WTC11 (cell line): ENCODE measurements around the gene CST3. TPM values are rescaled to one million over a fixed set of nuclear protein-coding genes. Genes with fewer than 3 reads are reported as not detected.
A peak's percentile ranks its signal among the peaks of the same experiment; 100 is the strongest.

Experiments used
- ATAC-seq: fragments of 200-7000 bp; cut with Tn5 transposase; 2 replicates; pipeline ENCODE4 v1.10.0; 2021; ENCODE audit warnings: mild to moderate bottlenecking, moderate library complexity
- CTCF ChIA-PET: fragments of 300-600 bp; sonication (Branson Sonifier 250); formaldehyde crosslinking; loops from one replicate; lab custom pipeline; 2021; ENCODE audit warnings: antibody characterized with exemption; lab: Charles Lee
- POLR2A ChIA-PET: fragments of 350-600 bp; sonication (Branson Sonifier 250); formaldehyde crosslinking; loops from one replicate; lab custom pipeline; 2021; ENCODE audit warnings: antibody characterized with exemption; lab: Charles Lee
- DNase-seq: peaks from one replicate; pipeline ENCODE4 v3.0.0; 2021; ENCODE audit warnings: low spot score
- H3K27ac Mint-ChIP-seq: 2 replicates; pipeline ENCODE4 v1.8.0; 2021; ENCODE audit warnings: mixed read lengths
- H3K27me3 Mint-ChIP-seq: 2 replicates; pipeline ENCODE4 v1.8.0; 2021; ENCODE audit warnings: low read depth, mild to moderate bottlenecking, moderate library complexity, mixed read lengths
- H3K36me3 Mint-ChIP-seq: 2 replicates; pipeline ENCODE4 v1.8.0; 2021; ENCODE audit warnings: mixed read lengths
- H3K4me1 Mint-ChIP-seq: 2 replicates; pipeline ENCODE4 v1.8.0; 2022; ENCODE audit warnings: mixed read lengths
- H3K4me3 Mint-ChIP-seq: 2 replicates; pipeline ENCODE4 v1.8.0; 2021; ENCODE audit warnings: mild to moderate bottlenecking, moderate library complexity, mixed read lengths
- H3K9me3 Mint-ChIP-seq: 2 replicates; pipeline ENCODE4 v1.8.0; 2021; ENCODE audit warnings: mixed read lengths
- ETV6 ChIP-seq: sonication (generic); formaldehyde crosslinking; IDR thresholded peaks from 2 replicates; pipeline ENCODE4 v1.8.1; 2022; ENCODE audit warnings: mild to moderate bottlenecking, missing genetic modification reagents
- FOXP1 ChIP-seq: sonication (generic); formaldehyde crosslinking; IDR thresholded peaks from 2 replicates; pipeline ENCODE4 v1.8.0; 2022; ENCODE audit warnings: missing genetic modification reagents, mild to moderate bottlenecking, moderate library complexity, borderline replicate concordance
- GABPB1 ChIP-seq: sonication (generic); formaldehyde crosslinking; IDR thresholded peaks from 2 replicates; pipeline ENCODE4 v1.8.1; 2023; ENCODE audit warnings: mild to moderate bottlenecking, missing genetic modification reagents
- GTF2I ChIP-seq: fragments of 250-450 bp; sonication (Bioruptor Pico); conservative IDR thresholded peaks from 2 replicates; pipeline ENCODE4 v1.4.0; 2021; ENCODE audit warnings: mild to moderate bottlenecking
- NR1H2 ChIP-seq: sonication (generic); formaldehyde crosslinking; IDR thresholded peaks from 2 replicates; pipeline ENCODE4 v1.9.0; 2021; ENCODE audit warnings: mild to moderate bottlenecking, moderate library complexity, missing genetic modification reagents
- NR2C2 ChIP-seq: sonication (generic); formaldehyde crosslinking; IDR thresholded peaks from 2 replicates; pipeline ENCODE4 v1.8.0; 2022; ENCODE audit warnings: mild to moderate bottlenecking, missing genetic modification reagents
- PRRX2 ChIP-seq: fragments of 250-450 bp; sonication (Bioruptor Pico); IDR thresholded peaks from 2 replicates; pipeline ENCODE4 v1.8.0; 2021; ENCODE audit warnings: mild to moderate bottlenecking
- SMAD4 ChIP-seq: sonication (generic); formaldehyde crosslinking; IDR thresholded peaks from 2 replicates; pipeline ENCODE4 v1.8.0; 2022; ENCODE audit warnings: mild to moderate bottlenecking, missing genetic modification reagents
- ZNF121 ChIP-seq: sonication (generic); formaldehyde crosslinking; IDR thresholded peaks from 2 replicates; pipeline ENCODE4 v1.8.0; 2023; ENCODE audit warnings: missing genetic modification reagents
- total RNA-seq: library from RNA; stranded (reverse); gene quantifications from 3 replicates; pipeline ENCODE4 v1.2.3, GENCODE V29; 2021
- TF ChIP-seq, protein P1 (sequence below): sonication (generic); formaldehyde crosslinking; conservative IDR thresholded peaks from 2 replicates; pipeline ENCODE4 v1.8.1; 2023; ENCODE audit warnings: mild to moderate bottlenecking, low read depth, missing genetic modification reagents, moderate library complexity
- TF ChIP-seq, protein P2 (sequence below): sonication (generic); formaldehyde crosslinking; IDR thresholded peaks from 2 replicates; pipeline ENCODE4 v1.8.1; 2022; ENCODE audit warnings: low read depth, mild to moderate bottlenecking, moderate library complexity, missing genetic modification reagents, borderline replicate concordance
- TF ChIP-seq, protein P3 (sequence below): sonication (generic); formaldehyde crosslinking; IDR thresholded peaks from 2 replicates; pipeline ENCODE4 v1.8.1; 2022; ENCODE audit warnings: low read depth, missing genetic modification reagents, borderline replicate concordance

Gene CST3
- total RNA-seq, 1 experiment from 2014 or later: 52.1 TPM

GRCh38 chr20:23628402-23629016 is 9.2 kb downstream of the CST3 start (continued):
- TF ChIP-seq, protein P1, sequence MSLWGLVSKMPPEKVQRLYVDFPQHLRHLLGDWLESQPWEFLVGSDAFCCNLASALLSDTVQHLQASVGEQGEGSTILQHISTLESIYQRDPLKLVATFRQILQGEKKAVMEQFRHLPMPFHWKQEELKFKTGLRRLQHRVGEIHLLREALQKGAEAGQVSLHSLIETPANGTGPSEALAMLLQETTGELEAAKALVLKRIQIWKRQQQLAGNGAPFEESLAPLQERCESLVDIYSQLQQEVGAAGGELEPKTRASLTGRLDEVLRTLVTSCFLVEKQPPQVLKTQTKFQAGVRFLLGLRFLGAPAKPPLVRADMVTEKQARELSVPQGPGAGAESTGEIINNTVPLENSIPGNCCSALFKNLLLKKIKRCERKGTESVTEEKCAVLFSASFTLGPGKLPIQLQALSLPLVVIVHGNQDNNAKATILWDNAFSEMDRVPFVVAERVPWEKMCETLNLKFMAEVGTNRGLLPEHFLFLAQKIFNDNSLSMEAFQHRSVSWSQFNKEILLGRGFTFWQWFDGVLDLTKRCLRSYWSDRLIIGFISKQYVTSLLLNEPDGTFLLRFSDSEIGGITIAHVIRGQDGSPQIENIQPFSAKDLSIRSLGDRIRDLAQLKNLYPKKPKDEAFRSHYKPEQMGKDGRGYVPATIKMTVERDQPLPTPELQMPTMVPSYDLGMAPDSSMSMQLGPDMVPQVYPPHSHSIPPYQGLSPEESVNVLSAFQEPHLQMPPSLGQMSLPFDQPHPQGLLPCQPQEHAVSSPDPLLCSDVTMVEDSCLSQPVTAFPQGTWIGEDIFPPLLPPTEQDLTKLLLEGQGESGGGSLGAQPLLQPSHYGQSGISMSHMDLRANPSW (CRISPR knock-in tag): no peak

- no peak for TF ChIP-seq GABPB1 (CRISPR knock-in tag)
- no peak for TF ChIP-seq NR2C2 (CRISPR knock-in tag)
- no peak for TF ChIP-seq NR1H2 (CRISPR knock-in tag)
- TF ChIP-seq ZNF121: no peak
- no peak for TF ChIP-seq SMAD4
- no peak for TF ChIP-seq FOXP1 (CRISPR knock-in tag)
- ChIA-PET POLR2A (no interaction called here), CTCF (no interaction called here)
- no peaks in the 10 kb centered on the region for H3K36me3 Mint-ChIP-seq
- ATAC-seq (no peak), DNase-seq (no peak)
- H3K9me3 Mint-ChIP-seq: no peaks in the 10 kb centered on the region; the same call in 1 of the 2 replicates
- peaks cover 2% of the 10 kb centered on the region; the same call in 1 of the 2 replicates for H3K27me3 Mint-ChIP-seq
- H3K4me1 Mint-ChIP-seq: peaks cover 33% of the 10 kb centered on the region
- H3K27ac Mint-ChIP-seq: no peak overlapping the region
- H3K4me3 Mint-ChIP-seq: no peak overlapping the region
Observed at GRCh38 chr20:23627501-23627900, 10.3 kb downstream of the CST3 start.

DNA sequence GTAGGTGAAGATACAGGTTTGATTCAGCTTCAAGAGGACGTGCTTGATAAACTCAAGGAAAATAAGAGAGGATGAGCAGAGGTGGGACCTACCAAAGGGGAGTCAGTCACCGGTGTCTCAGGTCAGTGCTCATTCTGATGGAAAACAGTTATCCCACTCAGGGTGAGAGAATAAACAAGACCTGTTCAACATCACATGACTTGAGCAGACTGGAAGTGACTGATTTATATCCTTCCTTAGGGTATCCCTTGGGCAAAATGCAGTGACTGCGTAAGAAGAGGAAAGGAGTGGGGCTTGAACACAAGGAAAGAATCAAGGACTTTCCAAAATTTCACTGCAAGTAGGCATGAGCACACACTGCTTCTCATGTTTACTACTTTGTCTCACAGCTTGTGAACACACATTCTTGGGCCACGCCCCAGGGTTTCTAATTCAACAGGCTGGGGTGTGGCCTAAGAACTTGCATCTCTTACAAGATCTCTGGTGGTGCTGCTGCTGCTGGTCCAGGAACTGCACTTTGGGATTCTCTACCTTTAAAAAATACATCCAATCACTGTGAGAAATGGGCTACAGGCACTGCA is 11.6 kb downstream of the CST3 start:
- peaks cover 36% of the 10 kb centered on the region for H3K4me1 Mint-ChIP-seq
- DNase-seq (no peak), ATAC-seq (peak; percentile 65)
- no peaks in the 10 kb centered on the region for H3K36me3 Mint-ChIP-seq
- POLR2A ChIA-PET: no interaction called here
- no peak overlapping the region for H3K27ac Mint-ChIP-seq
- no peak overlapping the region for H3K4me3 Mint-ChIP-seq
- no peaks in the 10 kb centered on the region; the same call in 1 of the 2 replicates for H3K9me3 Mint-ChIP-seq
- CTCF ChIA-PET: interaction anchor here (1.2 kb wide), 1 partner anchor 184 kb away, joined by 4 read pairs; no protein-coding TSS in a partner anchor
- TF ChIP-seq GTF2I (CRISPR knock-in tag): no peak
- no peak for TF ChIP-seq ETV6 (CRISPR knock-in tag)
- no peak for TF ChIP-seq PRRX2 (CRISPR knock-in tag)
- TF ChIP-seq, all 79 proteins: peak for 0
- peaks cover 2% of the 10 kb centered on the region; the same call in 1 of the 2 replicates for H3K27me3 Mint-ChIP-seq

GRCh38 chr20:23625236-23625964 is 12.4 kb downstream of the CST3 start:
- ChIA-PET CTCF (interaction anchor here (1.0 to 1.2 kb wide), 3 partner anchors 118 to 184 kb away, joined by 3 to 4 read pairs (median 3); no protein-coding TSS in a partner anchor), POLR2A (no interaction called here)
- ATAC-seq (no peak), DNase-seq (no peak)
- TF ChIP-seq, protein P2, sequence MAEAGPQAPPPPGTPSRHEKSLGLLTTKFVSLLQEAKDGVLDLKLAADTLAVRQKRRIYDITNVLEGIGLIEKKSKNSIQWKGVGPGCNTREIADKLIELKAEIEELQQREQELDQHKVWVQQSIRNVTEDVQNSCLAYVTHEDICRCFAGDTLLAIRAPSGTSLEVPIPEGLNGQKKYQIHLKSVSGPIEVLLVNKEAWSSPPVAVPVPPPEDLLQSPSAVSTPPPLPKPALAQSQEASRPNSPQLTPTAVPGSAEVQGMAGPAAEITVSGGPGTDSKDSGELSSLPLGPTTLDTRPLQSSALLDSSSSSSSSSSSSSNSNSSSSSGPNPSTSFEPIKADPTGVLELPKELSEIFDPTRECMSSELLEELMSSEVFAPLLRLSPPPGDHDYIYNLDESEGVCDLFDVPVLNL: no peak
- TF ChIP-seq, protein P3, sequence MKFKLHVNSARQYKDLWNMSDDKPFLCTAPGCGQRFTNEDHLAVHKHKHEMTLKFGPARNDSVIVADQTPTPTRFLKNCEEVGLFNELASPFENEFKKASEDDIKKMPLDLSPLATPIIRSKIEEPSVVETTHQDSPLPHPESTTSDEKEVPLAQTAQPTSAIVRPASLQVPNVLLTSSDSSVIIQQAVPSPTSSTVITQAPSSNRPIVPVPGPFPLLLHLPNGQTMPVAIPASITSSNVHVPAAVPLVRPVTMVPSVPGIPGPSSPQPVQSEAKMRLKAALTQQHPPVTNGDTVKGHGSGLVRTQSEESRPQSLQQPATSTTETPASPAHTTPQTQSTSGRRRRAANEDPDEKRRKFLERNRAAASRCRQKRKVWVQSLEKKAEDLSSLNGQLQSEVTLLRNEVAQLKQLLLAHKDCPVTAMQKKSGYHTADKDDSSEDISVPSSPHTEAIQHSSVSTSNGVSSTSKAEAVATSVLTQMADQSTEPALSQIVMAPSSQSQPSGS: no peak
- Mint-ChIP-seq H3K4me1 (peaks cover 42% of the 10 kb centered on the region), H3K9me3 (no peaks in the 10 kb centered on the region; the same call in 1 of the 2 replicates), H3K4me3 (no peak overlapping the region), H3K27ac (no peak overlapping the region), H3K27me3 (peaks cover 2% of the 10 kb centered on the region; the same call in 1 of the 2 replicates), H3K36me3 (no peaks in the 10 kb centered on the region)
